Body of pancreas (tissue), 4 donors: Measurements from ENCODE around the gene GUCA2A.

ENCODE experiments used
- POLR2A ChIP-seq, 3 donors: fragments of 450-650 bp; IDR thresholded peaks; one replicate each; pipeline ENCODE4 v1.6.1; 2016; ENCODE audit warnings: antibody characterized with exemption in 3 of 3, mild to moderate bottlenecking in 2 of 3
- TF ChIP-seq, protein P1 (sequence below), 7 experiments: fragments of 450-650 bp in 4 of 7; fragments of 200-600 bp in 3 of 7; sonication (generic) in 3 of 7; IDR thresholded peaks; one replicate each; pipeline ENCODE4 v1.5.1; 2016 to 2019; ENCODE audit warnings: antibody characterized with exemption in 7 of 7

DNA sequence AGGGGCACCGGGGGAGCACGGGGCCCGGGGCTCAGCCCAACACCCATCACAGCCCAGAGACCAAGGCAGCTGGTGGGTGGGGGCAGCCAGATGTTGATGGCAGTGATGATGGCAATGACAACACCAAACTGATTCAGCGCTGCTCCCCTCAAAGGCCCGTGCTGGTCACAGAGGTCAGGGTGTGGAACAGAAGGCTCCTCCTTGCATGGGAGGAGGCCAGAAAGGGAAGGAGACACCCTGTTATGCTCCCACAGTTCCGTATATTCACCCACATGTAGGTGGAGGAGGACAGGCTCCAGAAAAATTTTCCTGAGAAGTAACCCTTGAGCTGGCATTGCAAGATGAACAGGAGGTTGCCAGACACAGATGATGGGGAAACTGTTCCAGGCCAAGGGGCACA, 10.9 kb downstream of the GUCA2A start:
- TF ChIP-seq, protein P1, sequence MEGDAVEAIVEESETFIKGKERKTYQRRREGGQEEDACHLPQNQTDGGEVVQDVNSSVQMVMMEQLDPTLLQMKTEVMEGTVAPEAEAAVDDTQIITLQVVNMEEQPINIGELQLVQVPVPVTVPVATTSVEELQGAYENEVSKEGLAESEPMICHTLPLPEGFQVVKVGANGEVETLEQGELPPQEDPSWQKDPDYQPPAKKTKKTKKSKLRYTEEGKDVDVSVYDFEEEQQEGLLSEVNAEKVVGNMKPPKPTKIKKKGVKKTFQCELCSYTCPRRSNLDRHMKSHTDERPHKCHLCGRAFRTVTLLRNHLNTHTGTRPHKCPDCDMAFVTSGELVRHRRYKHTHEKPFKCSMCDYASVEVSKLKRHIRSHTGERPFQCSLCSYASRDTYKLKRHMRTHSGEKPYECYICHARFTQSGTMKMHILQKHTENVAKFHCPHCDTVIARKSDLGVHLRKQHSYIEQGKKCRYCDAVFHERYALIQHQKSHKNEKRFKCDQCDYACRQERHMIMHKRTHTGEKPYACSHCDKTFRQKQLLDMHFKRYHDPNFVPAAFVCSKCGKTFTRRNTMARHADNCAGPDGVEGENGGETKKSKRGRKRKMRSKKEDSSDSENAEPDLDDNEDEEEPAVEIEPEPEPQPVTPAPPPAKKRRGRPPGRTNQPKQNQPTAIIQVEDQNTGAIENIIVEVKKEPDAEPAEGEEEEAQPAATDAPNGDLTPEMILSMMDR (IDR thresholded peaks at IDR 0.05): no peak
- TF ChIP-seq POLR2A (IDR thresholded peaks at IDR 0.05): no peak
